Parathyroid adenoma (tissue), 2 donors: ENCODE data around the gene CLEC16A.

Source experiments
- H2AFZ ChIP-seq: fragments of 300-600 bp; sonication (generic); one replicate; pipeline ENCODE4 v1.7.0; 2017; ENCODE audit warnings: antibody characterized with exemption, mild to moderate bottlenecking
- H3K27ac ChIP-seq: fragments of 300-600 bp; sonication (generic); one replicate; pipeline ENCODE4 v1.7.0; 2017
- H3K27me3 ChIP-seq: fragments of 300-600 bp; sonication (generic); one replicate; pipeline ENCODE4 v1.7.0; 2017; ENCODE audit warnings: low read length; ENCODE audit not compliant: control insufficient read depth, insufficient read depth
- H3K36me3 ChIP-seq: fragments of 300-600 bp; sonication (generic); one replicate; pipeline ENCODE4 v1.7.0; 2017; ENCODE audit warnings: low read length; ENCODE audit not compliant: control insufficient read depth, insufficient read depth
- H3K4me1 ChIP-seq: fragments of 300-600 bp; sonication (generic); one replicate; pipeline ENCODE4 v1.7.0; 2017; ENCODE audit warnings: control low read depth
- H3K4me2 ChIP-seq: fragments of 300-600 bp; sonication (generic); one replicate; pipeline ENCODE4 v1.7.0; 2017; ENCODE audit warnings: low read length
- H3K4me3 ChIP-seq: fragments of 300-600 bp; sonication (generic); one replicate; pipeline ENCODE4 v1.7.0; 2017; ENCODE audit warnings: low read depth, low read length
- H3K79me2 ChIP-seq: fragments of 300-600 bp; sonication (generic); one replicate; pipeline ENCODE4 v1.7.0; 2017; ENCODE audit warnings: control low read depth
- H3K9ac ChIP-seq: fragments of 300-600 bp; sonication (generic); one replicate; pipeline ENCODE4 v1.7.0; 2017; ENCODE audit warnings: mild to moderate bottlenecking
- H3K9me3 ChIP-seq: fragments of 300-600 bp; sonication (generic); one replicate; pipeline ENCODE4 v1.7.0; 2017; ENCODE audit warnings: low read length; ENCODE audit not compliant: control insufficient read depth
- TF ChIP-seq, protein P1 (sequence below): fragments of 300-600 bp; sonication (generic); IDR thresholded peaks from one replicate; pipeline ENCODE4 v1.7.0; 2017; ENCODE audit warnings: antibody characterized with exemption, mild to moderate bottlenecking
- donor health status: primary hyperparathyroidism.

CLEC16A gene

DNA sequence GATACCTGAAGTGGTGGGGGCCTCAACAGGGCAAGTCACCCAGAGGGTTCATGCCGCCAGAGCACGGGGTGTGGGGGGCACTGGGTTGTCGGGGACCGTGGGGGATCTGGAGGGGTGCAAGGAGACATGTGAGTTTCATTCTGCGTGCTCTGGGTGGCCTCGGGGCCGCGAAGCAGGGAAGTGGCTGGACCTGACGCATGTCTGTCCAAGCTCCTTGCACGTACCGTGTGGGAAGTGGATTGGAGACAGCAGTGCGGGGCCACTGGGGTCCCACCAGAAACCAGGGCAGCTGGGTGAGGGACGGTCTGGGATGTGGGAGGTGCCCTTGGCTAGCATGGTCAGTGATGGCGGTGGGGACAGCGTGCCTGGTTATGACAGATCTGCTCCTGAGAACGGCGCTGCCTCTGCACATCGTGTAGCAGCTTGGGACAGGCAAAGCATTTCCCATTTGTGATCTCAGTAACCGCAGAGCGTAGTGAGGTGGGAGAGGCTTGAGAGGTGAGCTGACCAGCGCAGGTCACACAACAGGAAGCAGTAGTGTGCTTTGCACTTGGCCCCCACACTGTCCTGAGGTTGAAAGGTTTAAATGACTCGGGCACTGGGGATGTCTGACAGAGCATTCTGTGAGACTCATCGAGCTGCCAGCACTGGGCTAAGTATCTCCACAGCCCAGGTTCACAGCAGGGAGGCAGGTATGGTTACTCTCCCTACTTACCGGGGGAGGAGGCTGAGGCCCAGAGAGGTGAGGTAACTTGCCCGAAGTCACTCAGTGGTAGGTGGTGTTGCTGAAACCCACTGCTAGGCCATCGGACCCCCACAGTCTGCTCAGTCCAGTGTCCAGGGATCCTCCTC lies 197.3 kb downstream of the CLEC16A start:
- Histone ChIP-seq H3K79me2 (no peaks in the 10 kb centered on the region), H3K27ac (no peak overlapping the region), H3K4me3 (no peak overlapping the region), H3K27me3 (no peaks in the 10 kb centered on the region), H3K4me2 (no peak overlapping the region), H3K4me1 (no peaks in the 10 kb centered on the region), H3K9me3 (no peaks in the 10 kb centered on the region), H2AFZ (no peak overlapping the region), H3K36me3 (no peaks in the 10 kb centered on the region), H3K9ac (no peak overlapping the region)
- TF ChIP-seq, protein P1, sequence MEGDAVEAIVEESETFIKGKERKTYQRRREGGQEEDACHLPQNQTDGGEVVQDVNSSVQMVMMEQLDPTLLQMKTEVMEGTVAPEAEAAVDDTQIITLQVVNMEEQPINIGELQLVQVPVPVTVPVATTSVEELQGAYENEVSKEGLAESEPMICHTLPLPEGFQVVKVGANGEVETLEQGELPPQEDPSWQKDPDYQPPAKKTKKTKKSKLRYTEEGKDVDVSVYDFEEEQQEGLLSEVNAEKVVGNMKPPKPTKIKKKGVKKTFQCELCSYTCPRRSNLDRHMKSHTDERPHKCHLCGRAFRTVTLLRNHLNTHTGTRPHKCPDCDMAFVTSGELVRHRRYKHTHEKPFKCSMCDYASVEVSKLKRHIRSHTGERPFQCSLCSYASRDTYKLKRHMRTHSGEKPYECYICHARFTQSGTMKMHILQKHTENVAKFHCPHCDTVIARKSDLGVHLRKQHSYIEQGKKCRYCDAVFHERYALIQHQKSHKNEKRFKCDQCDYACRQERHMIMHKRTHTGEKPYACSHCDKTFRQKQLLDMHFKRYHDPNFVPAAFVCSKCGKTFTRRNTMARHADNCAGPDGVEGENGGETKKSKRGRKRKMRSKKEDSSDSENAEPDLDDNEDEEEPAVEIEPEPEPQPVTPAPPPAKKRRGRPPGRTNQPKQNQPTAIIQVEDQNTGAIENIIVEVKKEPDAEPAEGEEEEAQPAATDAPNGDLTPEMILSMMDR: no peak

DNA sequence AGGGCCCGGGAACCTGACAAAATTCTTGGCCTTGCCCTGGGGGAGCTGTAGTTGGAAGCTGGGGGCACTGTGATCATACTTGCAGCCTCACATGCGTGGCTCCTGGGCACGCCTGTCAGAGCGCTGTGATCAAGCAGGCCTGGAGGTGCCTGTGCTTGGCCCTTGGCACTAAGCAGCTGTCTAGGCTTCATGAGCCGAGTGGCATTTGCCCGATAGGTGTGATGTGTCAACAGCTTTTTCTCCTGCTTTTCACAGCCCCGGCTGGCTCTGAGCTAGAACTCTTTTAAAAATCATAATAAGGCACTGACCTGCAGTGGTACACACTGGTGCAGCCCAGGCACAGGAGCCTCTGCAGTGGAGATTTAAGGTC lies 197.9 kb downstream of the CLEC16A start:
- H3K4me2 ChIP-seq: no peak overlapping the region

DNA sequence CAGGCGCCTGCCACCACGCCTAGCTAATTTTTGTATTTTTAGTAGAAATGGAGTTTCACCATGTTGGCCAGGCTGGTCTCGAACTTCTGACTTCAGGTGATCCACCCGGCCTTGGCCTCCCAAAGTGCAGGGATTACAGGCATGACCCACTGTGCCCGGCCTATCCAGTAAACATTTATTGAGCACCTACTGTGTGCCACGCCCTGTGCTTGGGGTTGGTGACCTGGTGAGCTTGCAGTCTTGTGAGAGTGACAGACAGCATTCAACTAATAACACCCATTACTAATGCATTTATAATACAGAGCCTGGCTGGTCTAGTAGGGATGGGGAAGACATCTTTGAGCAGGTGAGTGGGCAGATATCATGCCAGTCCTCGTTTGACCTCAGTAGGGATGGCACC lies 198.6 kb downstream of the CLEC16A start:
- no peak overlapping the region for H3K9ac ChIP-seq
- no peaks in the 10 kb centered on the region for H3K4me1 ChIP-seq
- TF ChIP-seq, protein P1: no peak
- no peak overlapping the region for H3K27ac ChIP-seq
- H3K4me3 ChIP-seq: no peak overlapping the region
- no peaks in the 10 kb centered on the region for H3K9me3 ChIP-seq
- no peaks in the 10 kb centered on the region for H3K36me3 ChIP-seq
- no peak overlapping the region for H2AFZ ChIP-seq
- H3K27me3 ChIP-seq: no peaks in the 10 kb centered on the region
- no peak overlapping the region for H3K4me2 ChIP-seq
- no peaks in the 10 kb centered on the region for H3K79me2 ChIP-seq

More for the DNA sequence above, 197.9 kb downstream of the CLEC16A start:
- Histone ChIP-seq H3K9me3 (no peaks in the 10 kb centered on the region), H3K9ac (no peak overlapping the region), H3K4me1 (no peaks in the 10 kb centered on the region), H3K27ac (no peak overlapping the region), H3K79me2 (no peaks in the 10 kb centered on the region), H3K36me3 (no peaks in the 10 kb centered on the region), H3K4me3 (no peak overlapping the region), H2AFZ (no peak overlapping the region), H3K27me3 (no peaks in the 10 kb centered on the region)
- TF ChIP-seq, protein P1: no peak

DNA sequence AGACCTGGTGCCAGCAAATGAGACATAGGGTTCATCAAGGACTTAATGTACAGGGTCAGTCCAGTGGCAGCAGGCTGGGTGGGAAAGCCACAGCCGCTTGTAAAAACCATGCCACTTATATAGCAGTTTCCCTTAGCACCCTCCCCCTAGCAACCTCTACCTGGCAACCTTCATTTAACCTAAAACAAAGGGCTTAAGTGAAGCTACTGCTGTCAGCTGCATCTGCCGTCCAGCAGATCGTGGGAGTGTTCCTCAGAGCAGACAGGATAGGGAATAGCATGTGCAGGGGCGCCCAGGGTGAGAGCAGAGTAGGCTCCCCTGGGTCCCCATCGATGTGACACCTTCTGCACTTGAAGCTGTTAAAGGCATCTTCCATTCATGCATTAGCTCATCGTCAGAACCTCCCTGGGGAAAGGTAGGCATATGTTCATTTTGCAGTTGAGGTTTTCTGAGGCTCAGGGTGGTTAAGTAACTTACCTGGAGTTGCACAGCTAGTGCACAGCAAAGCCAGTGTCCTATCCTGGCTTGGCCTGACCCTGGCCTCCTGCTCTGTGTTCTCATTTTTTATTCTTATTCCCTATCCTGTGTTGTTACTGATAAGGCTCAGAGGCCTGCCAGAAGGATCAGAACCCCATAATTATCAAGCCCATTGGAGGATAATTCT lies 199.1 kb downstream of the CLEC16A start:
- no peaks in the 10 kb centered on the region for H3K79me2 ChIP-seq
- no peak overlapping the region for H3K4me3 ChIP-seq
- H3K27ac ChIP-seq: no peak overlapping the region
- H3K27me3 ChIP-seq: no peaks in the 10 kb centered on the region
- no peaks in the 10 kb centered on the region for H3K9me3 ChIP-seq
- H3K4me1 ChIP-seq: no peaks in the 10 kb centered on the region
- no peak overlapping the region for H3K4me2 ChIP-seq
- H3K9ac ChIP-seq: no peak overlapping the region
- TF ChIP-seq, protein P1: no peak
- H3K36me3 ChIP-seq: no peaks in the 10 kb centered on the region
- no peak overlapping the region for H2AFZ ChIP-seq
